T47D (cell line): ENCODE measurements around the gene NLN.
"Not testable (repeated sequence)": the region's sequence is repeated elsewhere in the genome, so short reads cannot be mapped to it uniquely, and the experiment has no call there.

Experiments
- DNase-seq, 2 experiments: peaks; one replicate each; pipeline versions ENCODE4 v3.0.0 to v3.0.0-alpha.2; 2011 to 2012; ENCODE audit warnings: low read depth in 1 of 2, low spot score in 1 of 2
- JUND ChIP-seq: IDR thresholded peaks from 2 replicates; pipeline ENCODE4 v1.6.1; 2012; ENCODE audit warnings: low read depth
- in situ Hi-C: cut with HindIII; loops from 2 replicates; pipeline ENCODE4 v1.10.0; 2016; ENCODE audit warnings: low sequenced_read_pairs, low pct_unique_long_range_greater_than_20kb

The NLN gene

GRCh38 chr5:65822710-65823109 is 100.7 kb downstream of the NLN start:
- no peak for TF ChIP-seq JUND

GRCh38 chr5:65823204-65823603 is 101.2 kb downstream of the NLN start:
- DNase-seq: no peak
- TF ChIP-seq JUND: no peak
- in situ Hi-C loops: no loop called here

More at GRCh38 chr5:65822710-65823109, 100.7 kb downstream of the NLN start:
- no peak for DNase-seq
- in situ Hi-C loops: no loop called here

- no peak for TF ChIP-seq JUND
- in situ Hi-C loops: no loop called here
- no peak for DNase-seq
These were observed 101.9 kb downstream of the NLN start for GRCh38 chr5:65823845-65824445.

GRCh38 chr5:65825408-65826328 is 103.7 kb downstream of the NLN start:
- in situ Hi-C loops: no loop called here
- no peak for DNase-seq
- TF ChIP-seq JUND: no peak

- in situ Hi-C loops: no loop called here
- no peak for TF ChIP-seq JUND
- DNase-seq: no peak
These were observed 106.3 kb downstream of the NLN start for GRCh38 chr5:65828022-65828896.

- in situ Hi-C loops: no loop called here
- TF ChIP-seq JUND: no peak
- DNase-seq: no peak
These were observed 108.9 kb downstream of the NLN start for GRCh38 chr5:65830856-65831255.

- TF ChIP-seq JUND: no peak
- in situ Hi-C loops: no loop called here
- DNase-seq: no peak
These were observed 109.3 kb downstream of the NLN start for GRCh38 chr5:65831276-65831675.

- in situ Hi-C loops: no loop called here
- DNase-seq: no peak
- no peak for TF ChIP-seq JUND
These were observed 110.1 kb downstream of the NLN start for GRCh38 chr5:65832152-65832551.

GRCh38 chr5:65832603-65833228 is 110.7 kb downstream of the NLN start:
- no peak for DNase-seq
- in situ Hi-C loops: no loop called here
- TF ChIP-seq JUND: no peak

- in situ Hi-C loops: no loop called here
- DNase-seq: no peak
- TF ChIP-seq JUND: no peak
These were observed 111.8 kb downstream of the NLN start for GRCh38 chr5:65833780-65834179.

GRCh38 chr5:65834306-65834705 is 112.3 kb downstream of the NLN start:
- no peak for TF ChIP-seq JUND
- in situ Hi-C loops: no loop called here
- no peak for DNase-seq

GRCh38 chr5:65835191-65835590 is 113.2 kb downstream of the NLN start:
- in situ Hi-C loops: no loop called here
- DNase-seq: no peak
- no peak for TF ChIP-seq JUND

GRCh38 chr5:65837139-65837538 is 115.1 kb downstream of the NLN start:
- no peak for DNase-seq
- in situ Hi-C loops: no loop called here
- no peak for TF ChIP-seq JUND

- in situ Hi-C loops, DNase-seq: not testable (repeated sequence)
These were observed 117.2 kb downstream of the NLN start for GRCh38 chr5:65839170-65839569.
